SK-N-SH treated with all-trans-retinoic acid at 6 μM for 48 hours (cell line): ENCODE measurements around the gene FAM43B.

Source experiments
- ARNTL ChIP-seq: fragments of 450-650 bp; formaldehyde crosslinking; IDR thresholded peaks from 2 replicates; pipeline ENCODE4 v1.5.0; 2020; ENCODE audit warnings: low read depth, mild to moderate bottlenecking, moderate library complexity, borderline replicate concordance
- ESRRG ChIP-seq: fragments of 250-450 bp; sonication (Bioruptor Pico); IDR thresholded peaks from 2 replicates; pipeline ENCODE4 v1.6.1; 2021; ENCODE audit warnings: mild to moderate bottlenecking
- ZC3H10 ChIP-seq: fragments of 250-450 bp; sonication (Bioruptor Pico); IDR thresholded peaks from 2 replicates; pipeline ENCODE4 v1.5.1; 2021; ENCODE audit warnings: mild to moderate bottlenecking, moderate library complexity
- ZNF565 ChIP-seq: fragments of 450-650 bp; formaldehyde crosslinking; conservative IDR thresholded peaks from 2 replicates; pipeline ENCODE4 v1.5.0; 2020; ENCODE audit warnings: low read depth, mild to moderate bottlenecking, moderate library complexity
- TF ChIP-seq, protein P1 (sequence below): fragments of 250-450 bp; sonication (Bioruptor Pico); IDR thresholded peaks from 2 replicates; pipeline ENCODE4 v1.5.0; 2020; ENCODE audit warnings: mild to moderate bottlenecking, moderate library complexity

DNA sequence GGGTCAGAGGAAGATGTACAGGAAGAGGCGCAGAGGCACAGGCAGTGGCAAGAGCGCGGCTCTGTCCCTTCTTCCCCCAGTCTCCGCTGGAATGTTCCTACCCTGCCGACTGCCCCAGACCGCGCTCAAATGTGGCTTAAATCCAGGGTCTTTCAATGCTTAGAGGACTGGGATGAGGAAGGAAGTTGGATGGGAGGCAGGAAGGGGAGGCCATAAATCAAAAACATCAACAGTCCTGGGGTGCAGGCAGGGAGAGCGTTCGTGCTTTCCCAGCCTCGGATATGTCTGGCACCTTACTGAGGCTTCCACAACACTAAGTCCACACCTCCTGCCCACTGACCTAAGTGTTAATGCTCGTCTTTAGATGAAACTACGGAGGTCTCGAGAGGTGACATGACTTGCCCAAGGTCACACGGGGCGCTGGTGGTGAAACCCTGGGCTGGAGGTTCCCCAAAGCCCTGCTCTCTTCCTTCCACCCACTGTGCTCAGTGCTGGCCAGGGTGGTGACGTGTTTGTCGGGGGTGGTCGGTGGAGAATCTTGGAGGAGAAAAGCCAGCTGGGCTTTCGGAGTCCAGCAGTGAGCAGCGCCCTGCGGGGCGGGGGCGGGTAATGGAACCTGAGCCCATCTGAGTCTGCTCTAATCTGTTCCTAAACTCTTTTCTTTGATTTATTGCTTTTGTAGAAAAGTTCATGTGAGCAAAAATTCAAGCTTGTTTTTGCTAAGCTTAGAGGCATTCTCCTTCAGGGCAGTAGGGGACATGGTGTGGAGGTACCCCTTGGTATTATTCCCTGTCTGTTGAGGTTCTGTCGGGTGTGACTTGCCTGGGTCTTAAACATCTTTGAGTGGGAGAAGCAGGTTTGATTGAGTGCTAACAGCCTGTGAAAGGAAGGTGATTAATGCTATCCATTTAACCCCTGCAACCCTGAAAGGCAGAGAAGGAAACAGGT lies 37.2 kb downstream of the FAM43B start:
- TF ChIP-seq ZC3H10 (CRISPR knock-in tag) (no peak), ESRRG (CRISPR knock-in tag) (no peak), ZNF565 (CRISPR knock-in tag) (no peak), ARNTL (CRISPR knock-in tag) (no peak)
- TF ChIP-seq, protein P1, sequence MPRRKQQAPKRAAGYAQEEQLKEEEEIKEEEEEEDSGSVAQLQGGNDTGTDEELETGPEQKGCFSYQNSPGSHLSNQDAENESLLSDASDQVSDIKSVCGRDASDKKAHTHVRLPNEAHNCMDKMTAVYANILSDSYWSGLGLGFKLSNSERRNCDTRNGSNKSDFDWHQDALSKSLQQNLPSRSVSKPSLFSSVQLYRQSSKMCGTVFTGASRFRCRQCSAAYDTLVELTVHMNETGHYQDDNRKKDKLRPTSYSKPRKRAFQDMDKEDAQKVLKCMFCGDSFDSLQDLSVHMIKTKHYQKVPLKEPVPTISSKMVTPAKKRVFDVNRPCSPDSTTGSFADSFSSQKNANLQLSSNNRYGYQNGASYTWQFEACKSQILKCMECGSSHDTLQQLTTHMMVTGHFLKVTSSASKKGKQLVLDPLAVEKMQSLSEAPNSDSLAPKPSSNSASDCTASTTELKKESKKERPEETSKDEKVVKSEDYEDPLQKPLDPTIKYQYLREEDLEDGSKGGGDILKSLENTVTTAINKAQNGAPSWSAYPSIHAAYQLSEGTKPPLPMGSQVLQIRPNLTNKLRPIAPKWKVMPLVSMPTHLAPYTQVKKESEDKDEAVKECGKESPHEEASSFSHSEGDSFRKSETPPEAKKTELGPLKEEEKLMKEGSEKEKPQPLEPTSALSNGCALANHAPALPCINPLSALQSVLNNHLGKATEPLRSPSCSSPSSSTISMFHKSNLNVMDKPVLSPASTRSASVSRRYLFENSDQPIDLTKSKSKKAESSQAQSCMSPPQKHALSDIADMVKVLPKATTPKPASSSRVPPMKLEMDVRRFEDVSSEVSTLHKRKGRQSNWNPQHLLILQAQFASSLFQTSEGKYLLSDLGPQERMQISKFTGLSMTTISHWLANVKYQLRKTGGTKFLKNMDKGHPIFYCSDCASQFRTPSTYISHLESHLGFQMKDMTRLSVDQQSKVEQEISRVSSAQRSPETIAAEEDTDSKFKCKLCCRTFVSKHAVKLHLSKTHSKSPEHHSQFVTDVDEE (CRISPR knock-in tag): no peak
